ENCODE data around the gene SCYGR3.

- TF ChIP-seq SP1 (IDR thresholded peaks at IDR 0.05; ENCODE audit: low read depth, low read length) = no peak
- no peak for TF ChIP-seq CHD1 (IDR thresholded peaks at IDR 0.05; ENCODE audit: low read depth, low read length)
- no peak for TF ChIP-seq RFX5 (IDR thresholded peaks at IDR 0.05; ENCODE audit: borderline replicate concordance, low read depth, low read length)
- no peak for TF ChIP-seq YY1 (IDR thresholded peaks at IDR 0.05; ENCODE audit: low read depth, low read length)
- TF ChIP-seq EZH2 (IDR thresholded peaks at IDR 0.05; ENCODE audit: low read depth, low read length, severe bottlenecking) = no peak
- no peak for TF ChIP-seq CTCF (IDR thresholded peaks at IDR 0.05; ENCODE audit: control extremely low read depth in 1 of 3, insufficient read depth in 1 of 3, low read depth in 1 of 3, low read length in 3 of 3)
- TF ChIP-seq CREB1 (IDR thresholded peaks at IDR 0.05) = no peak
- TF ChIP-seq RNF2 (IDR thresholded peaks at IDR 0.05; ENCODE audit: borderline replicate concordance, low read depth, low read length, missing control alignments, poor library complexity, severe bottlenecking) = no peak
- TF ChIP-seq POLR2A (IDR thresholded peaks at IDR 0.05; ENCODE audit: control extremely low read depth in 1 of 2, low read depth in 2 of 2, low read length in 2 of 2) = no peak
Measured at GRCh38 chr2:227582369-227582768, 32.3 kb downstream of the SCYGR3 start.
